ENCODE data around the gene MAB21L2. TPM values are rescaled to one million over a fixed set of nuclear protein-coding genes. Genes with fewer than 3 reads are reported as not detected.

The MAB21L2 gene
- total RNA-seq, 1 experiment from 2014 or later, result not detected

DNA sequence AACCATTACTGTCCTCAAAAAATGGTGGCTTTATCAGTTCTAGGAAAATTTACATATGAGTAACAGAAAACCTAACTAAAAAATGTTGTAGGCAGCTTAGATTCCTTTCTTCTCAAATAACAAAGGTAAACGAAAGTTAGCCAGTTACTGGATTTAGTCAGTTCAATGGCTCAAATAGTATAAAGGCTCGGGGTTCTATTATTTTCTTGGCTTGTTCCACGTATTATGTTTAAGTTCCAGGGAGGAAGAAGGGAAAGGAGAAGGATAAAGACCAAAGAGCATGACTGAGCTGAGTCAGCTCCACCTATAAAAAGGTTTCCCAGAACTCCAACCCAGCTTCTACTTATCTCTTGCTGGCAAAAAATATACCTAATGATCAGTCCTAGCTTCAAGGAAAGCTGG is 41.0 kb upstream of the MAB21L2 start:
- Histone ChIP-seq H3K9me3 (ENCODE audit: control insufficient read depth in 1 of 2, insufficient read depth in 1 of 2, low read depth in 1 of 2, low read length in 2 of 2) (no peaks in the 10 kb centered on the region), H3K9ac (ENCODE audit: low read length) (no peak overlapping the region), H3K27ac (ENCODE audit: low read depth, low read length) (no peak overlapping the region), H3K4me2 (ENCODE audit: low read length) (no peak overlapping the region), H4K20me1 (ENCODE audit: insufficient read depth) (no peaks in the 10 kb centered on the region; the same call in 1 of the 2 replicates), H3K27me3 (ENCODE audit: insufficient read depth, low read length) (no peaks in the 10 kb centered on the region), H3K9me2 (ENCODE audit: insufficient read depth) (no peaks in the 10 kb centered on the region), H2AFZ (ENCODE audit: low read depth, low read length, poor library complexity, severe bottlenecking) (no peak overlapping the region), H3K4me3 (replicated peaks in 1 of 2; ENCODE audit: low read depth in 1 of 2, low read length in 2 of 2) (no peak overlapping the region), H3K36me3 (ENCODE audit: control insufficient read depth in 1 of 2, insufficient read depth in 2 of 2, low read length in 2 of 2) (no peaks in the 10 kb centered on the region), H3K4me1 (ENCODE audit: control insufficient read depth in 1 of 2, insufficient read depth in 2 of 2, low read length in 2 of 2) (no peaks in the 10 kb centered on the region), H3K79me2 (ENCODE audit: insufficient read depth, low read length) (no peaks in the 10 kb centered on the region)
- POLR2A ChIA-PET, result no interaction called here
- DNase-seq (ENCODE audit: low read depth, low spot score) (no peak), ATAC-seq (no peak)
- TF ChIP-seq RAD21 (IDR thresholded peaks at IDR 0.05; ENCODE audit: low read depth) (no peak), ATF3 (IDR thresholded peaks at IDR 0.05) (no peak), JUND (IDR thresholded peaks at IDR 0.05) (no peak), ZNF274 (IDR thresholded peaks at IDR 0.05; ENCODE audit: low read depth, low read length) (no peak), CEBPB (IDR thresholded peaks at IDR 0.05; ENCODE audit: low read depth) (no peak), MAX (IDR thresholded peaks at IDR 0.05) (no peak), SIN3A (IDR thresholded peaks at IDR 0.05; ENCODE audit: low read depth) (no peak), SP1 (IDR thresholded peaks at IDR 0.05; ENCODE audit: low read depth) (no peak), POLR2AphosphoS5 (IDR thresholded peaks at IDR 0.05; ENCODE audit: low read depth, low read length) (no peak)
- TF ChIP-seq, protein P1, sequence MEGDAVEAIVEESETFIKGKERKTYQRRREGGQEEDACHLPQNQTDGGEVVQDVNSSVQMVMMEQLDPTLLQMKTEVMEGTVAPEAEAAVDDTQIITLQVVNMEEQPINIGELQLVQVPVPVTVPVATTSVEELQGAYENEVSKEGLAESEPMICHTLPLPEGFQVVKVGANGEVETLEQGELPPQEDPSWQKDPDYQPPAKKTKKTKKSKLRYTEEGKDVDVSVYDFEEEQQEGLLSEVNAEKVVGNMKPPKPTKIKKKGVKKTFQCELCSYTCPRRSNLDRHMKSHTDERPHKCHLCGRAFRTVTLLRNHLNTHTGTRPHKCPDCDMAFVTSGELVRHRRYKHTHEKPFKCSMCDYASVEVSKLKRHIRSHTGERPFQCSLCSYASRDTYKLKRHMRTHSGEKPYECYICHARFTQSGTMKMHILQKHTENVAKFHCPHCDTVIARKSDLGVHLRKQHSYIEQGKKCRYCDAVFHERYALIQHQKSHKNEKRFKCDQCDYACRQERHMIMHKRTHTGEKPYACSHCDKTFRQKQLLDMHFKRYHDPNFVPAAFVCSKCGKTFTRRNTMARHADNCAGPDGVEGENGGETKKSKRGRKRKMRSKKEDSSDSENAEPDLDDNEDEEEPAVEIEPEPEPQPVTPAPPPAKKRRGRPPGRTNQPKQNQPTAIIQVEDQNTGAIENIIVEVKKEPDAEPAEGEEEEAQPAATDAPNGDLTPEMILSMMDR (IDR thresholded peaks at IDR 0.05 in 2 of 3, conservative IDR thresholded peaks at IDR 0.05 in 1 of 3; ENCODE audit: borderline replicate concordance in 1 of 3, insufficient read depth in 1 of 3, low read depth in 2 of 3, low read length in 2 of 3), result no peak
- BruUV-seq (replicated peaks), result no TSS peak
- intact Hi-C loops (cut with micrococcal nuclease), result no loop called here
- RAD21 ChIA-PET (ENCODE audit: low non-redundant PET in 1 of 2, low total read pairs in 2 of 2, uncharacterized antibody in 2 of 2, unreplicated experiment in 2 of 2), result no interaction called here
- CTCF ChIA-PET, result no interaction called here
